COR-L47 (cell line): ENCODE results near the gene METRNL.

ENCODE experiments used
- DNase-seq: peaks from one replicate; lab custom pipeline; 2025; lab: John Stamatoyannopoulos, UW

METRNL gene

DNA sequence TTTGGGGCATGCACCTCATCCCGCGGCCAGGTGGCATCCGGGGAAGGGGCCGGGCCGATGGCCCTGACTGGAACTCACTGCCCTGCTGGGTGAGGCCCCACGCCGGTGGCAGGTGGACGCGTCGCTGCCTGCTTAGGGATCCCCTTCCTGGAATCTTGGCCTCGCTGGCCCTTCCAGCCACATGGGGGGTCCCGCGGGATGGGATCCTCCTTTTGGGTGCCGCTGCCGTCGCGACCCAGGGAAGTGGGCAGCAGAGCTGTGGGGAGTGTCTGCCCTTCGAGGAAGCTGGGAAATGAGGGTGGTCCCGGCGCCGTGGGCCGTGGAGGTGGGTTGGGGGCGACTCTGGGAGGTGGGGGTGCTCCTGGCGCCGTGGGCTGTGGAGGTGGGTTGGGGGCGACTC is 12.8 kb downstream of the METRNL start:
- DNase-seq, result no peak

DNA sequence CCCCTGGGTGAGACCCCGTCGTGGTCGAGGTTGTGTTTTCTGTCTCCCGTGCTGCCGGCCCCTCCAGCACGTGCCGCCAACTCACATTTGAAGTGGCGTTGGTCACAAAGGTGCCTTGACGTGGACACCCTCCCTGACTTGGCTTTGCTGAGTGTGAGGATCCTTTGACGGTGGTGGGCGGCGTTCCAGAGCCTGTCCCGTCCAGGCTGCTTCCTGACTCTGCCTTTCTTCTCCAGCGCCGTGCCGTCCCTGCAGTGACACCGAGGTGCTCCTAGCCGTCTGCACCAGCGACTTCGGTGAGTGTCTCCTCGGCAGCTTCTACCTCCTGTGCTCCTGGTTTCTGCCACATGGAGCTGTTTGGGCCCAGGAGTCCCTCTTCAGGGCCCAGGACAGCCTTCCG is 13.5 kb downstream of the METRNL start:
- no peak for DNase-seq

DNA sequence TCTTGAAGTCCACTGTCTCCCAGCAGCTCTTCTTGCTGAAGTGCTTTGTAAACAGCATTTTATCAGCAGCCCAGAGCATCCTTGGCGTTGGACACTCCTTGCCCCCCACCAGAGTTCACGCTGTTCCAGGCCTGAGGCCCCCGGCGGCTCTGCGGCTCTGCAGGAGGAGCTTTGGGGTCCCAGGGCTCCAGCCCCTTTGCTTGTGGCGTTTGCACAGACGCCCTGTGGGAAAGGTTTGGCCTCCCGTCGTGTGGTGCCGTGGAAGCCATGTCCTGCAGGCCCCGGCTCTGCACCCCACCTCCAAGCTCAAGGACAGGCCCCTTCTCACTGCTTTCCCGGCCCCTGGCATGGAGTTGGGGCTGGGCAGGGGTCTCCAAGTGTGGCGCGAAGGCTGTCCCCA is 14.1 kb downstream of the METRNL start:
- no peak for DNase-seq

DNA sequence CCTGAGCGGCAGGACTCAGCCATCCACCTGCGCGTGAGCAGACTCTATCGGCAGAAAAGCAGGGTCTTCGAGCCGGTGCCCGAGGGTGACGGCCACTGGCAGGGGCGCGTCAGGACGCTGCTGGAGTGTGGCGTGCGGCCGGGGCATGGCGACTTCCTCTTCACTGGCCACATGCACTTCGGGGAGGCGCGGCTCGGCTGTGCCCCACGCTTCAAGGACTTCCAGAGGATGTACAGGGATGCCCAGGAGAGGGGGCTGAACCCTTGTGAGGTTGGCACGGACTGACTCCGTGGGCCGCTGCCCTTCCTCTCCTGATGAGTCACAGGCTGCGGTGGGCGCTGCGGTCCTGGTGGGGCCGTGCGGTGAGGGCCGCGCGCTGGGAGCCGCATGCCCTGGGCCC is 14.9 kb downstream of the METRNL start:
- no peak for DNase-seq

DNA sequence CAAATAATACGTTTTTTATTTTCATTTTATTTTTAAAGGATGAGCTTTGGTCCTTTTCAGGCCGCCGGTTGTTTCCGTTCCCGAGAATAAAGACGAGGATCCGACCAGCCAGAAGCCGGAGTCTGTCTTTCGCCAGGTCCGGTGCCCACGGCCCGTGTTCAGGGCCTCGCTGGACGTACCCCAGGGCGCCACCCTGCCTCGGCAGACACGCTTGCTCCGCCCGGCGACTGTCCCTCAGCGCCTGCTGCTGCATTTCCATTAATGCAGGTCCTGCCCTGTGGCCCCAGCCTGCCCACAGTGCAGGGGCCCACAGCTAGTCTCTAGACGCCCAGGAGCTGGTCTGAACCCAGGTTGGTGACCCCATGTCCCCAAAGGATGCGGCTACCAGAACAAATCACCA is 15.6 kb downstream of the METRNL start:
- no peak for DNase-seq

DNA sequence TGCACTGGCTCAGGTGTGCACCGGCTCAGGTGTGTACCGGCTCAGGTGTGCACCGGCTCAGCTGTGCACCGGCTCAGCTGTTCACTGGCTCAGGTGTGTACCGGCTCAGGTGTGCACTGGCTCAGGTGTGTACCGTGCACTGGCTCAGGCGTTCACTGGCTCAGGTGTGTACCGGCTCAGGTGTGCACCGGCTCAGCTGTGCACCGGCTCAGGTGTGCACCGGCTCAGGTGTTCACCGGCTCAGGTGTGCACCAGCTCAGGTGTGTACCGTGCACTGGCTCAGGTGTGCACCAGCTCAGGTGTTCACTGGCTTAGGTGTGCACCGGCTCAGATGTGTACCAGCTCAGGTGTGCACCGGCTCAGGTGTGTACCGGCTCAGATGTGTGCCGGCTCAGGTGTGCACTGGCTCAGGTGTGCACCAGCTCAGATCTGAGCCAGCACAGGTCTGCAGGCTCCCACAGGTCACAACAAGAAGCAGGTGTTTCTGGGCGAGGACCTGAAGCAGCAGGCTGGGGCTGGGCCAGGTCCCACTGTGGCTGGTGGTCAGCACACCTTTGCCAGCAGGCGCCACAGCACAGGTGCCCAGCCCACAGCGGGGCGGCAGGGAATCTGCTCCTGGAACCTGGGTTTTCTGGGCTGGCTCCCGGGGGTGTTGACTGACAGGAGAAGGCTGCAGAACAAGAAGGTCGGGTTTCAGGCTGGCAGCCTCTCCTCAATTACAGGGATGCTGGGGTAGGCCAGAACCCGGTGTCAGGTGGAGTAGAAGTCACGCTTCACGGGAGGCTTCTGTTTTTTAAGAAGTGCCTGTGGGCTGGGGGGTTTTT is 17.2 kb downstream of the METRNL start:
- peak; percentile 34 for DNase-seq

DNA sequence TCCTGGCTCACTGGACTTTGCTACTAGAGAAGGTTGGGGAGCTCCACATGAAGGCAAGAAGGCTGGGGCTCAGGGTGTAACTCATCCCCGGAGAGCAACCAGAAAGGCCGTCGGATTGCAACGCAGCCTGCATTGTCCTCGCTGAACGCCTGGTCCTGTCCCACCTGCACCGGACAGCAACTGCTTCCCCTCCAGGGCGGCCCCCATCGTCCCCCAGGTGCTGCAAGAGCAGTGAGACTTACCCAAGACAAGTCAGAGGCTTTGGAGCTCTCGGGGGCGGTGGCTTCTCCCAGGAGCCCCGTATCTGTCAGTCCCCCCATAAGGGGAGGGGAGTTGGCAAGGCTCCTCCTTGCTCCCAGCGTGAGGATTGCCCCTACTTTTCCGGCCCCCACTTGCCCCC is 18.4 kb downstream of the METRNL start:
- no peak for DNase-seq

DNA sequence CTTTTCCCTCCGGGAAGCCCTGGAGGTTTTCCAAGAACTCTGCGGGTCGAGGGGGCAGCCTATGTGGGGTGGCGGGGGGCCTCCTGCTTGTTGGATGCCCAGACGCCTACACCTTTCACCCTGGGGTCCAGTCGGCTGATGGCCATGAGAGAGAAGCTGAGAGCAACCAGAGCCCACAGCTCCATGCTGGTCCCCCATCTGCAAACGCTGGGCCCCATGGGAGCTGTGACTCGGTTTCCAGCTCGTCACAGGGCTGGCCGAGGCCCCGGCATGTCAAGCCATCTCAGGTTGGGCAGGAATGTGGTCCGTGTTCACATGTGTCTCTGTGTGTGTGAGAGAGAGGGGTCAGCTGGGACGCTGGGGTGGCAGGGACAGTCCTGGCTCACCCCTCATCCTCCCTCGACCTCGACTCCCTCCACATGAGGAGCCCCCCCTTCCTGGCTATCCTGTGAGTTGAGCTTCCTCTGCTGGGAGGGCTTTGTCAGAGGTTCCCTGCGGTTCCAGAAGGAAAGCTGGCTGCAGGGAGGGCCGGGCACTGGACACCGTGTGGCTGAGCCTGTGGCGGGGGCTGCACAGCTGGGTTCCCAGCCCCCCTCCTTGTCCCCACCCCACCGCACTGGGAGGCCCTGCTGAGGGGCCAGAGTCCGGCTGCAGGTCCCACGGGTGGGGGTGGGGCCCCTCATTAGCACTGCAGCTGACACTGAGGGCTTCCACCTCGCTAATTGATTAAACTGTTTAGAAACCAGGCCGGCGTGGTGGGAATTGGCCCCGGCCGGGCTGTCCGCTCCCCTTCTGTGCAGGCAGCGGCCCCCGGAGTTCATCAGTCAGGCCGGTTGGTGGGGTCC is 19.1 kb downstream of the METRNL start:
- DNase-seq, result no peak

DNA sequence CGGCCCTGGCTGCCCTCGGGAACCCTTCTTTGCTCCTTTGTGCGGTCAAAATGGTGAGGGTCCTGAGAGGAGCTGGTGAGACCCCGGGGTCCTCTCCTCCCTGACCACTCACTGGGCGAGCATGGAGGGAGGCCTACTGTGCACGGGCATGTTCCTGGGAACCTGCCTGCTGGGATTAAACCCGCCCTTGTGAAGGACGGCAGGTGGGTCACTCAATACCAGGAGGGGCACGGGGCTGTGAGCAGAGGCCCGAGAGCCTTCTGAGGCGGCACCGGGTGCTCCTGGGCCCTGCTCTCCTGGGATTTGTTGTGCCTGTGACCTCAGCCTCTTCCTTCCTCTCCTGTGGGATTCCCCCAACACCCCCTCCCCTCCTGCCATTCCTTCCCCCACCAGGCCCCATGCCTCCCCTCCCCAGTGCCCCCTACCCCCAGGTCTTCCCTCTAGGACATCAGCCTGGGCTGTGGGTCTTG is 19.7 kb downstream of the METRNL start:
- no peak for DNase-seq

DNA sequence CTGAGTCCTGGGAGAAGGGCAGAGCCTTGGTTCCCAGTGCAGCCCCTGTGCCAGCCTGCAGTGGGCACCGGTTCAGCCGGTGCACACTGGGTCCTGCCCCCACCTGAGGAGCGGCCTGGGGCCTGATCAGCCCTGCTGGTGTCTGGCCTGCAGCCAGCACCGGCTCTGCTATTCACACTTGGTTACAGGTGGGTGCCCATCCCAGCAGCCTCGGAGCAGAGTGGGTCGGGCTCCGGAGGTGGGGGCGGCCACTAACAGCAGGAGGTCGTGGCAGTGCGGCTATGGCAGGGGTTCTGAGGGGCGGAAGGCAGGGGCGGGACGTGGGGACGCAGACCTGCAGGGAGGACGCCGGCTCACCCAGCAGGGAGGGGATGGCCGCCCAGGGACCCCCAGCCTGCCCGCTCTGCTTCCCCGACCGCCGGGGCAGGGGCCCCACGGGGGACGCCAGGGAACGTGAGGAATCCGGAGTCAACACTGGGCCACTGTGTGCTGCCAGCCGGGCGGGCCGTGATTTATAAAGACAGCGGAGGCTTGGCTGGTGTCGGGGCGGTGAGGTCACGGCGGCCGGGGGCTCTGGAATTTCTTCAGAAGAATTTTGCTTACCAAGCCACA is 20.3 kb downstream of the METRNL start:
- peak; percentile 21 for DNase-seq

DNA sequence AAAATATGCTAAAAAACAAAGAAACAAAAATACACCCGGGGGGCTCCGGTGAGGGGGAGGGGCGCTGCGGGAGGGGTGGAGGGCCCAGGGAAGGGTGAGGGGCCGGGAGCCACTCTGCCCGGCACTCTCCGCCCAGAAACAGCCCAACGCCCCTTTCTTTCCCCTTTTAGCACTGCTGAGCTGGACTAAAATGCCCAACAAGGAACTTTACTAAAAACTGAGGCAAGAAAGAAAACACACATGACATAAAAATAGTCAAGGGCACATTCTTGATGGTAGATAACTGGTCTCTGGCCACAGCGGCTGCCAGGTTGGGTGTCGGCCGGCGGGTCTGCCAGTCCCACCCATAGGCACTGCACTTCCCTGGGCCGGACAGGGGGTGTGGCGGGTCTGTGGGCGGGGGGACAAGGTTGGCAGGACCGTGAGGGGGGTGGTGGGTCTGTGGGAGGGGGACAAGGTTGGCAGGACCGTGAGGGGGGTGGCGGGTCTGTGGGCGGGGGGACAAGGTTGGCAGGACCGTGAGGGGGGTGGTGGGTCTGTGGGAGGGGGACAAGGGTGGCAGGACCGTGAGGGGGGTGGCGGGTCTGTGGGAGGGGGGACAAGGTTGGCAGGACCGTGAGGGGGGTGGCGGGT is 20.9 kb downstream of the METRNL start:
- DNase-seq, result no peak

DNA sequence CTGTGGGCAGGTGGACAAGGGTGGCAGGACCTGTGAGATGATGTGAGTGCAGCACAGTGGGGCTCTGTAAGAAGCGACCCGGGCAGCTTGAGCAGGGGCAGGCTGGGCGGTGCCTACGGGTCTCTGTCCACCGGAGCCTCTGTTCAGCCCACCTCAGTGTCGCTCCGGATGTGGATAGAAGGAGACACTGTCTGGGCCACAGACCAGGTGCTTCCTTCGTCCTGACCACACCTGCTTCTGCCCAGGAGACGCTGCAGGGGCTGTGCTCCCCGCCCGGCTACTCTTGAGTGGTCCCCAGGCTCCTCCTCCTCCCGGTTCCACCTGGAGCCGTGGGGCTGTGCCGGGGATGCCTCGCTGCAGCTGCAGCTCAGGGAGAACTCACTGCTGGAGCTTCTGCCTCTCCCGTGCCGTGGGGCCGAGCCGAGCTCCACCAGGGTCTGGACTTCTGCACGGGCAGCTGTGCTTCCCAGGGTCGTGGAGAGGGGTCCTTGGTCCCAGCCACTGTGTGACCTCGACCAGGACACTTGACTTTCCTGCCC is 21.5 kb downstream of the METRNL start:
- DNase-seq, result peak; percentile 70

DNA sequence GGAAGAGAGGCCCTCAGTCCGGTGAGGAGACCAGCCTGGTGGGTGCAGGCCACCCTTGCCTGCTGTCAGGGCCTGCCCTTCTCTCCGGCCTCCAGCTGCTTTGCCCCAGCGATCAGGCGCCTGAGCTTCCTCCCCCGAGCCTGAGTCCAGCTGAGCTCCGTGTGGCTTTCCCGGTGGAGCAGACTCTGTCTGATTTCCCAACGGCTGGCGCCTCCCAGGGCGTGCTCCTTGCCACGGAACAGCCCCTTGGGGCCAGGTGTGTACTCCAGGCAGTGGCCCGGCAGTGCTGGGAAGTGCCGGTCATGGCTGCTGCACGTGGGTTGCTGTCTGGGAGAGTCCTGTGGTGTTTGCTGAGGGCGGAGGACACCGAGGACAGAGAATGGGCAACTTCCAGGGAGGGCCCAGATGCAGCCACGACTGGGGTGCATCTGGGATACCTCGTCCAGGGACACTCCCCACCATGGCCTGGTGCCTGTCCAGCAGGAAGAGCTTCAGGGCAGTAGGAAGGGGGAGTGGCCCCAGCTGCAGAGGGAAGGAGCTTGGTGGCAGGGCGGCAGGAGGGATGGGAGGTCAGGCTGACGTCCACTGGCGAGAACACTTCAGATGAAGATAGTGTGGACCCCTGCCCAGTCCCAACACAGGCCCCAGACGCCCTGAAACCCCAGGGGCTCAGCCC is 22.5 kb downstream of the METRNL start:
- no peak for DNase-seq

DNA sequence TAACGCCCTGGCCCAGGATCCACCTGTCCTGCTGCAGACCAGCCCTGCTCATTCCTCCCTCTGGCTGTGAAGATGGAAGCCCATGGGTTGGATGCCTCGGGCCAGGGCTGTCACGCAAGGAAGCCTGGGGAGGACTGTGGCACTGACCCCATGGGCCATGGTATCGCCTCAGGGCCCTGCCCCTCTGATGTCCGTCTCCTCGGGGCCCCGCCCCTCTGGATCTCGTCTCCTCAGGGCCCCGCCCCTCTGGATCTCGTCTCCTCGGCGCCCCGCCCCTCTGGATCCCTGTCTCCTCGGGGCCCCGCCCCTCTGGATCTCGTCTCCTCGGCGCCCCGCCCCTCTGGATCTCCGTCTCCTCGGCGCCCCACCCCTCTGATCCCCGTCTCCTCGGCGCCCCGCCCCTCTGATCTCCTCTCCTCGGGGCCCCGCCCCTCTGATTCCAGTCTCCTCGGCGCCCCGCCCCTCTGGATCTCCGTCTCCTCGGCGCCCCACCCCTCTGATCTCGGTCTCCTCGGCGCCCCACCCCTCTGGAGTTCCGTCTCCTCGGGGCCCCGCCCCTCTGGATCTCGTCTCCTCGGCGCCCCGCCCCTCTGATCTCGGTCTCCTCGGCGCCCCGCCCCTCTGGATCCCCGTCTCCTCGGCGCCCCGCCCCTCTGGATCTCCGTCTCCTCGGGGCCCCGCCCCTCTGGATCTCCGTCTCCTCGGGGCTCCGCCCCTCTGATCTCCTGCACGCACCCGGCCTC is 24.0 kb downstream of the METRNL start:
- peak; percentile 36 for DNase-seq

DNA sequence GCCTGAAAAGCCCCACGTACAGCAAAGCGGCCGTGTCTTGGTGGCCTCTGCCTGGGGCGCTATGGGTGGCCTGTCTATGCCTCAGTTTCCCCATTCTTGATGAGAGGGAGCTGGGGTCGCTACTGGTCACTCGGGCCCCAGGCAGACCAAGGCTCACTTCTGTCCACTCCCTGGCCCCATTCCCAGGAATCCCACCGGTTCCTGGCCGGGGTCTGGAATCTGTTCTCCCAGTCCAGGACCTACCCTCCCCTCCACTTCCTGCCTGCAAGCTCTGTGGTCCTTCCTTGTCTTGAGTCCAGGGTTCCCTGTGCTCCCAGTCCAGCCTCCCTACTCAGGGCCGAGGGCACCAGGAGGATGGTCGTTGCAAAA is 24.5 kb downstream of the METRNL start:
- no peak for DNase-seq

DNA sequence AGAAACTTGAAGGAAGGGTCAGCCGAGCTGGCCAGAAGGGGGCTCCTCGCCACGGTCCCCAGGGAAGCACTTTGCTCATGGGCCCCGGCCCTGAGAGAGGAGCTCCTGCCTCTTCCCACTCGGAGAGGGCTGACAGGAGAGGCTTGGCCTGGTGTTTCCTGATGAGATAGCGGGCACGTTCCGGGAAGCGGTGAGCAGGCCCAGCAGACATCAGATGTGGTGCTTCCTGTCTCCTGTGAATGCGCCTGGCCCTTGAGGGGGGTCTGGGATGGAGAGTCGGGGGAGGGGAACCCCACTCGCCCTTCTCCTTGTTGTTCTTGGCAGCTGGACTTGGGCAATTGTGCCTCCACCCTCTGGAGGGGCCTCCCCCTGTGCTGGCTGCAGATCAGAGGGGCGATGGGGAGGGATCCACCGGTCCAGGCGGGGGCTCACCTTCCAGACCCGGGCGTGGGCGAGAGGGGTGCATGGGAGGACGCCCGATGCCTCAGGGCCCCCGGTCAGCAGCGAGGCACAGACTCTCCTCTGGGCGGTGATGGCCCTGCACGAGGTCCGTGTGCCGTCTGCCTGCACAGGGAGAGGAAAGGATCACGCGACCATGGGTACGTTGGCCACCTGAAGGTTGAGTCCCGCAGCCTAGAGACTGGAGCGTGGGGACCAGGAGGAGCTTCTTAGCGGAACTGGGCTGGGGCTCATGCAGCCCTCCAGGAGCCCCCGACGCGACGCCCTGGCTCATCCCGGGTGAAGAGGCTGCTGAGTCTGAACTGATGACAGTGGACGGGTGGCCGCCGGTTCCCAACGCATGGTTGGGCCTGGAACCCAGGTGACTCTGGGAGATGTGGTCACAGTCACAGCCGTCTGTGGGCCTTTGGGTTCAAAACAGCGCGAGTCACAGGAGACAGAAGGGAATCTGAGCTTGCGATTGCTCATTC is 25.4 kb downstream of the METRNL start:
- no peak for DNase-seq

DNA sequence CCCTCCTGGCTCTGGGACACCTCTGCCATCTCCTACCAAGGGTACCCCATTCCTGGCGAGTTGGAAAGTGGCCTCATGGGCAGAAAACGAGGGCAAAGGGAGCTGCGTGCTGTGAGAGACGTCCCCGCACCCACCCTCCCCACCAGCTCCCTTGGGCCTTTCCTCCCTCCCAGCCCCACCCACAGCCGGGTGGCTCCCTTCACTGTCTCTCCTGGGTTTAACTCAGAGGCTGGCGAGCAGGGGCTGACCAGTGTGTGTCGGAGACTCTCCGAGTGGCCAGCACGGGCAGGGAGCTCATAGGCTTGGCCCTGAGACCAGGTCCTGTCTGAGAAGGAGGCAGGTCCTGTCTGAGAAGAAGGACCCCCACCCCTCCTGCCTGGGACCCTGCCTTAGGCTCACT is 26.1 kb downstream of the METRNL start:
- DNase-seq, result no peak

DNA sequence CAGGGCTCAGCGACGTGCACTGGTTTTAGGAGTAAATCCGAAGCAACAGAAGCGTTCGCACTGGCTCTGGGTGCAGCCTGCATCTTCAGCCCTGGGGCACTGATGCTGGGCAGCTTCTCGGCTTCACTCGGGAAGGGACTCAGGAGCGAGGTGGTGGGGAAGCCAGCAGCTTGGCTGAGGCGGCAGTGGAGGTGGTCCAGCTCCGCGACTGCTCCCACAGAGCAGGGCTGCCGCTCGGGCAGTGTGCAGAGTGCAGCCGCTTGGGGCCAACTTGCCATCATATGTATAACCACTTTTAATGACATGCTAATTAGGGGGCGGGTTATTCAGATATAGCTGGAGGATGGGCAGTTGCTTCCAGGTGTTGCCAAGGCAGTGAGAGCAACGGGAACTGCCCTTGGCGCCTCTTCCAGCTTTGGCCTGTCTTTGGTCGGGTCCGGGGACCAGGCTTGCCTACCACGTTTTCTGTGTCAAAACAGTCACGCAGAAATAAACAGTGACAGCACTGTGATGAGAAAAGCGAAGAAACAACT is 26.7 kb downstream of the METRNL start:
- no peak for DNase-seq

DNA sequence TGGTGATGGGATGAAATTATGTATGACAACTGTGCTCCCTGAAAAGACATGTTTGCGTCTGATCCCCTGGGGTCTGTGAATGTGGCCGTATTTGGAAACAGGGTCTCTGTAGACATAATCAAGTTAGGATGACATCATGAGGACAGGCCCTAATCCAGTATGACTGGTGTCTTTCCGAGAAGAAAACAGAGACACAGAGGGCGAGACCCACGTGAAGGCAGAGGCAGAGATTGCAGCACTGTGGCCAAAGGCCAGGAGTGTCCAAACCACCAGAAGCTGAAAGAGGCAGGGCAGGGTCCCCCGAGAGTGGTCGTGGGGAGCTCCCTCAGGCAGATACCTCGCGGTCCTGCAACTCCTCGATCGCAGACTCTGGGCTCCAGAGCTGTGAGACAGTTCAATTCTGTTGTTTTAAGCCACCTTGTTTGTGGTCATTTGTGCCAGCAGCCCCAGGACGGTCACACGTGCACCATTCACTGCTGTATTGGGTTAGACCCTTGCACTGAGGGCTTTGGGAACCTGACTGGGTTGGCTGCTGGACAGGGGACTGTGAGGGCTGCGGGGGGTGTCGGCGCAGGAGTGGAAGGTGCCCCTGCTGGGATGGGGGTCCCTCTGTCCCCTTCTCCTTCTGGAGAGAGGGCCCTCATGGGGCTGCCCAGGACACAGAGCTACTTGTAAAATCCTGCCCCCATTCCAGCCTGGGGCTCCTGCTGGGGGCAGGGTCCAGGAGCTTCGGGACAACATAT is 27.7 kb downstream of the METRNL start:
- DNase-seq, result no peak
